Measurements from ENCODE around the gene PLEKHH1. TPM values are rescaled to one million over a fixed set of nuclear protein-coding genes. Genes with fewer than 3 reads are reported as not detected.

Gene PLEKHH1
- total RNA-seq: 1 to 10 TPM; 1.3 to 9.0 (median 4.9) TPM

DNA sequence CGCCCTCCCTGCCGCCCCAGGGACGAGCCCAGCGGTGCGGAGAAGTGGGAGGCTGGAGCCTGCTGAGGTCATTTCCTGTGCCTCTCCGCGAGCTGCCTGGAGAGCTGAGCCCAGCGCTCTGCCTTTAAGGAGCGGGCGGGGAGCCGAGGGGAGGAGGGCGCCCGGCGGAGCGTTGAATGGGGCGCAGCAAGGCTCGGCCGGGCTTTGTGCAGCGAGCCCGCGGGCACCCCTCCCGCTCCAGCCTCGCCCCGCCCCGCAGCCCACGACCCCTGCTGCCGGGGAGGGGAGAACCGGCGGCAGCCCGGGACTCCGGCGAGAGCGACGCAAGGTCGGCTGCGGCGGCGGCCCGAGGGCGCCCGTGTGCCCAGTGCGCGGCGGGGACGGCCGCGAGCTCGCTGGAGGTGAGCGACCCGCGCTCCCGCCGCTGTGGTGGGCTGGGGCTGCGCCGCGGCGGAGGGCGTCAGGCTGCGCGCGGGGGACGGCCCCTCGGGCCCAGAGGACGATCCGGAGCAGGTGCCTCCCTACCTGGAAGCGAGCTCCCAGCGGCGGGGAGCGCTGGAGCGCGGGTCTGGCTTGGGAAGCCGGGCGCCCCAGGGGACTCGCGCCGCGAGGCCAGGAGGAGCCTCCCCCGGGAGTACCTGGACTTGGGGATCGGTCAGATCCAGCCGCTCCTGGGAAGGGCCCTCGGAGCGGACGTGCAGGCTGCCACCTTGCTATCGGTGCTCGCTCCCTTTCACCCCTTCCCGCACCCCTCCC, at the start of gene PLEKHH1:
Gene PLEKHH1 (plus strand): TSS at position 293 of the 756 bp plus-strand sequence. CDS start 8,578 bp downstream, outside the sequence.
- TF ChIP-seq, protein P1, sequence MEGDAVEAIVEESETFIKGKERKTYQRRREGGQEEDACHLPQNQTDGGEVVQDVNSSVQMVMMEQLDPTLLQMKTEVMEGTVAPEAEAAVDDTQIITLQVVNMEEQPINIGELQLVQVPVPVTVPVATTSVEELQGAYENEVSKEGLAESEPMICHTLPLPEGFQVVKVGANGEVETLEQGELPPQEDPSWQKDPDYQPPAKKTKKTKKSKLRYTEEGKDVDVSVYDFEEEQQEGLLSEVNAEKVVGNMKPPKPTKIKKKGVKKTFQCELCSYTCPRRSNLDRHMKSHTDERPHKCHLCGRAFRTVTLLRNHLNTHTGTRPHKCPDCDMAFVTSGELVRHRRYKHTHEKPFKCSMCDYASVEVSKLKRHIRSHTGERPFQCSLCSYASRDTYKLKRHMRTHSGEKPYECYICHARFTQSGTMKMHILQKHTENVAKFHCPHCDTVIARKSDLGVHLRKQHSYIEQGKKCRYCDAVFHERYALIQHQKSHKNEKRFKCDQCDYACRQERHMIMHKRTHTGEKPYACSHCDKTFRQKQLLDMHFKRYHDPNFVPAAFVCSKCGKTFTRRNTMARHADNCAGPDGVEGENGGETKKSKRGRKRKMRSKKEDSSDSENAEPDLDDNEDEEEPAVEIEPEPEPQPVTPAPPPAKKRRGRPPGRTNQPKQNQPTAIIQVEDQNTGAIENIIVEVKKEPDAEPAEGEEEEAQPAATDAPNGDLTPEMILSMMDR (IDR thresholded peaks at IDR 0.05; ENCODE audit: low read depth): no peak

DNA sequence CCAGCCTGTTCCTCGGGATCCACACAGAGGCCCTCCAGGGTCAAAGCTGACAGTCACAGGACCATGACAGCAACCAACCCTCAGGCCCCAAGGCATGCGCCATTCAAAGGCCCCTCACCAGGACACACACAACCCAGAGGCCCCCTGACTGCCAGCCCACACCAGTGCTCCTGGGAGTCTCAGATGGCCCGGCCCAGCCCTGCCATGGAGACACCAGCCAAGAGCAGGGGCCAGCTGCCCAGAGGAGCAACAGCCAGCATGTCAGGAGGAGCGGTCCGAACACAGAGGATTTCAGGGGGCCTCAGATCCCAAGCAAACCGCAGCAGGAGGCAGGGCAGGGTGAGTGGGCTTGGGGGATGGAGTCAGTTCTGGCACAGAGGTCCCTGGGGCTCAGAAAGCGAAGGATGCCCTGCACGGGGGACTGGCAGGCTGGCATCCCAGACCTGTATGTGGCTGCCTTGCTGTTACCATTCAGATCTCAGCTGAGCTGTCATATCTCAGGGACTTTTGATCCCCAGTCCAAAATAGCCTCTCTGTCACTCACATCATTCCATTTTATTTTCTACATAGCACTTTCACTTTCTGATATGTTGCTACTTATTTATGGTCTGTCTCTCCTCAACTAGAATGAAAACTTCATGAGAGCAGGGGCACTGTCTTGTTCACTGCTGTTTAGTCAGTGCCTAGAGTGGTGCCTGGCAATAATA, 49.4 kb upstream of the PLEKHH1 start:
- TF ChIP-seq, protein P1 (IDR thresholded peaks at IDR 0.05; ENCODE audit: low read depth): no peak

DNA sequence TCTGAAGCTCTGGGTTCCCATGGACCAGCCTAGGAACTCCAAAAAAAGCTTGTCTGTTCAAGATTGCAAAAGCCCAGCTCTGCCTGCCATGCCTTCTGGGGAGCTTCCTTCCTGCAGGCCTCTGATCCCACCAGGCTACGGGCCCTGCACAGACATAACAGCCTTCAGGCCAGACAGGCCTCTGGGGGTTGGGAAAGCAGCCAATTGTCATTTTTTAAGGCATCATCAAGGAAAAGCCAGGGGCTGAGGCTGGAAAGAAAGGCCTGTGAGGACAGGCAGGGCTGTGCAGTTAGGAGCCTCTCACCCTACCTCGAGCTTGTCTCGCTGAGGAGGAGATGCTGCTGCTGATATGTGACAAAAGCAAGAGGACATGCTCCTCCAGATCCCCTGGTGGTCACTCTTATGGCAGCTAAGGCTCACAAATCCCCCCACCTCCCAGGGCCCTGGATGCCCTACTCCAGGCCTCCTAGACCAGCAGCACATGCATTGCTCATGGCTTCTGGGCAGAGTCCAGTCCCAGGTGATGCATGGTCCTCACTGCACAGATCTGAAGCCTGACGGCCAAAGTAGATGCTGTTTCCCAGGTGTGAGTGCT, 47.5 kb upstream of the PLEKHH1 start:
- TF ChIP-seq, protein P1 (IDR thresholded peaks at IDR 0.05; ENCODE audit: low read depth): no peak

DNA sequence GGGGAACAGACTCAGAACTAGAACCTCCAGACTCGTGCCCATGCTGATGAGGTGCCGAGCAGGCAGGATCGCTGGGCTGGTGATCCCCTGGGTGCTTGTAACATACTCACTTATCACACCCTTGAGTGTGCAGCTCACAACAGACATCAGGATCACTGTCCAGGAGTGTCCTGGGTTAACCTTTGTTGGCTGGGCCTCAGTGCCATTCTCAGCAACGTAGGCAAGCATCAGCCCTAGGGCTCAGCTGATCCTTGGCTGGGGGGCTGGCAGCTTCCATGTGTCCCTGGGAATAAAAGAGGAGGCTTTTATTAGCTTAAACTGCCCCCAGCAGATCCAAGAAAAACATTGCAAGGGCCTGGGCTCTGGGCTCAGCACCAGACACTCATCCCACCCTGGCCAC, 46.2 kb upstream of the PLEKHH1 start:
- TF ChIP-seq, protein P1 (IDR thresholded peaks at IDR 0.05; ENCODE audit: low read depth): no peak

DNA sequence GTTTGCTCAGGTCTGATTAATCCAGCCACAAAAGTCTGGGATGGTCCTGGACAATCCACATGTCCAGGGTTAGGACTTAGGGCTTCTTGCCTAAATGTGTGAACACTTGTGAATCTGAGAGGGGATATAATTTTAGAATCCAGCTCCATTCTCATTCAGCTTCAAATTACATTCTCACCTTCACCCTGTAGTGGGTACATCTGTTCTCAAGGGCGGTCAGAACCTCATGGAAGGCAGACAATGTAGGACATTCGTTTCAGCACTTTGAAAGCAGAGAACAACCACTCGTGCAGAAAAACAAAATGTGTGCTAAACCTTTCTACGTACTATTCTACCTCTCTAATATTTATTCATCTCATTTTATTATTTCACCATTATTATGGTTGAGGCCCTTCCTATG, 45.8 kb upstream of the PLEKHH1 start:
- TF ChIP-seq, protein P1 (IDR thresholded peaks at IDR 0.05; ENCODE audit: low read depth): no peak

DNA sequence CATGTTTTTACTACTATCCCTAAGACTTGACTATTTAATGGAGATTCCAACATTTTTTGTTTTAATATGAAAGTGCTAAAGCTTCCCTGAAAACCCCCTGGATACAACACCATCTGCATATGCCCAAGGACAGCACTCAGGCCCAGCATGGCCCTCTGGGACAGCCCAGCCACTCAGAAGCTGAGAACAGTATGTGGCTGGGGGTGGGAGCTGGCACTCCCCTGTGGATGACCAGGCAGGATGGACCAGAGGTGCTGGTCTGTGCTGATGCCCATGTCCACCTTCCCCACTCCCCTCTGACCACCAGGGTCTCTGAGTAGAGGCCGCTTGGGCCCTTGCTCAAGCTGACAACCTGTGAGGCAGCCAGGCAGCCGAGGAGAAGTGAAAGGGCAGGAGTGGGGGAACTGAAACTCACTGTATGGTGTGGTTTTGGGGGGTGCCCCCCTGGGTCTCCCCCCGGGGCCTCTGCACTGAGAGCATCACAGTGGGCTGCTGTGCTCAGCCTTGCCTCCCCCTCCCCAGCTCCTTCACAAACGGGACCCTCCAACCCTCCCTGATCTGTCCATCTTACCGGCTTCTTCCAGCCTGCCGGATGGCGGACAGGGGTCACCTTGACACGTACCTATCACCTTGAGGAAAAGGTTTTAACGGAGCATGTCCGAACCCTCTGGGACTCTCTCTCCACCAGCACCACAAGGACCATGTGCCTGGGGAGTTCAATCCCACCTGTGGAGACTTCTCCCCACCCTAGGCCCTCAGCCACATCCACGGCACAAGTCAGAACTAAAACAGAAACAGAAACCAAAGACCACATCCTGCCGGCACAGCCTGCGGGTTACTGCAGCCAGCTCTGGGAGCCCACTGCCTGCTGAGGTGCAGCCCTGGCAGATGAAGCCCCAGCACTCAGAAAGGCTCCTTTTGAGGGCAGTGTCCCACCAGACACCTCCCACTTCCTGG, 44.9 kb upstream of the PLEKHH1 start, which contains the start of gene TMEM229B:
Gene TMEM229B (minus strand): TSS at position 785 of the 957 bp plus-strand sequence. CDS start 14,798 bp downstream, outside the sequence.
- TF ChIP-seq, protein P1 (IDR thresholded peaks at IDR 0.05; ENCODE audit: low read depth): no peak

Measured in subcutaneous adipose tissue (tissue), 4 donors.